ENCODE data around the gene ARHGAP26. TPM values are rescaled to one million over a fixed set of nuclear protein-coding genes. Genes with fewer than 3 reads are reported as not detected.

Gene ARHGAP26
- total and polyA plus RNA-seq, 2 donors (not counting 3 experiments of a cell fraction or from before 2014, with no cell fraction given) = 3.1 to 16.2 TPM

- Histone ChIP-seq H2AFZ (ENCODE audit: low read depth, low read length) (no peak overlapping the region), H3K4me2 (ENCODE audit: insufficient read depth, low read length) (no peak overlapping the region), H3K9ac (replicated peaks; ENCODE audit: extremely low read depth, insufficient read depth, low read length) (no peak overlapping the region), H3K9me1 (replicated peaks; ENCODE audit: control insufficient read depth, extremely low read depth, insufficient read depth, low read length) (no peaks in the 10 kb centered on the region), H3K79me2 (ENCODE audit: control insufficient read depth, insufficient read depth, low read length) (no peaks in the 10 kb centered on the region), H4K20me1 (replicated peaks; ENCODE audit: control insufficient read depth, extremely low read depth, insufficient read depth, low read length) (no peaks in the 10 kb centered on the region), H3K27me3 (ENCODE audit: control insufficient read depth in 2 of 2, insufficient read depth in 2 of 2, low read length in 2 of 2) (no peaks in the 10 kb centered on the region), H3K27ac (ENCODE audit: insufficient read depth, low read depth, low read length) (no peak overlapping the region), H3K9me3 (replicated peaks; ENCODE audit: control insufficient read depth, insufficient read depth, low read length) (no peaks in the 10 kb centered on the region), H3K4me1 (ENCODE audit: control insufficient read depth, extremely low read depth, insufficient read depth, low read length) (peaks cover 11% of the 10 kb centered on the region), H3K36me3 (ENCODE audit: control insufficient read depth in 2 of 2, extremely low read depth in 1 of 2, insufficient read depth in 2 of 2, low read length in 2 of 2) (no peaks in the 10 kb centered on the region), H3K4me3 (replicated peaks in 1 of 3; ENCODE audit: insufficient read depth in 1 of 3, low read depth in 1 of 3, low read length in 3 of 3) (no peak overlapping the region)
- no peak for FAIRE-seq
- DNase-seq (ENCODE audit: low read depth, low spot score) = no peak
- intact Hi-C loops (cut with micrococcal nuclease) (no loop called here), dilution Hi-C loops (cut with MboI; ENCODE audit: extremely low pct_ligation_motif_present, low sequenced_read_pairs) (no loop called here)
- TF ChIP-seq MAX (IDR thresholded peaks at IDR 0.05; ENCODE audit: insufficient read depth, insufficient read length) (no peak), MYC (IDR thresholded peaks at IDR 0.05; ENCODE audit: low read depth, low read length) (no peak), GATA2 (IDR thresholded peaks at IDR 0.05; ENCODE audit: insufficient read depth, insufficient read length, low read depth, low read length) (no peak), CTCF (IDR thresholded peaks at IDR 0.05; ENCODE audit: extremely low read depth in 1 of 2, insufficient read depth in 1 of 2, low read depth in 1 of 2, low read length in 2 of 2) (no peak), POLR2AphosphoS5 (IDR thresholded peaks at IDR 0.05; ENCODE audit: insufficient read depth, low read depth, low read length) (no peak), EZH2 (IDR thresholded peaks at IDR 0.05; ENCODE audit: borderline replicate concordance, low read depth, low read length, severe bottlenecking) (no peak), POLR2A (IDR thresholded peaks at IDR 0.05; ENCODE audit: low read depth, low read length) (no peak), JUN (IDR thresholded peaks at IDR 0.05; ENCODE audit: borderline replicate concordance, insufficient read depth, insufficient read length, low read depth) (no peak), FOS (IDR thresholded peaks at IDR 0.05; ENCODE audit: borderline replicate concordance, insufficient read depth, low read length) (no peak)
- BruUV-seq (replicated peaks) = no TSS peak
- ChIA-PET CTCF (interaction anchor here (0.8 kb wide), 1 partner anchor 192 kb away, joined by 3 read pairs; no protein-coding TSS in a partner anchor), POLR2A (no interaction called here)
Observed at GRCh38 chr5:142908659-142909058, 138.5 kb downstream of the ARHGAP26 start.
